GM21717 (cell line): Measurements from ENCODE around the gene LYZL6.

Experiments used
- ATAC-seq: cut with Tn5 transposase; IDR thresholded peaks from one replicate; pipeline ENCODE4 v1.9.1; 2021; ENCODE audit warnings: mild to moderate bottlenecking, moderate library complexity; ENCODE audit not compliant: unreplicated experiment

LYZL6 gene, protein sequence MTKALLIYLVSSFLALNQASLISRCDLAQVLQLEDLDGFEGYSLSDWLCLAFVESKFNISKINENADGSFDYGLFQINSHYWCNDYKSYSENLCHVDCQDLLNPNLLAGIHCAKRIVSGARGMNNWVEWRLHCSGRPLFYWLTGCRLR

DNA sequence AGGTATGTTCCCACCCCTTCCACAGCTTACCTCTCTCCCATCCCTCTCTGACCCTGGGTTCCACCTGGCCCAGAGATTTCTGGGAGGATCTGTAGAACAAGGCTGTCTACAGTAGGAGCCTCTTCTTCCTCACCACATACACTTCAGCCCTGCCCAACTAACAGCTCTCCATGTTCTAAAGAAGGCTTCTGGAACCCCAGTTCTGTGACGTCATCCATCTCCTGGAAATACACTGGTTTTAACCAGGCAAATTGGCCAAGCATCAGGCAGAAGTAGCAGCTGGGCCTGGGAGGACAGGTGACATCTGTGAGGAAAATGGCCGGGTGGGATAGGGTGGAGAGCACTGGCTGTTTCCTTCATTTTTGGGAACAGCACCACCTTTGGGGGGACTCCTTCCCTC, at the start of gene LYZL6:
Gene LYZL6 (minus strand): TSS at position 177 of the 400 bp plus-strand sequence. CDS start 4,357 bp downstream, outside the sequence.
- ATAC-seq = no peak

DNA sequence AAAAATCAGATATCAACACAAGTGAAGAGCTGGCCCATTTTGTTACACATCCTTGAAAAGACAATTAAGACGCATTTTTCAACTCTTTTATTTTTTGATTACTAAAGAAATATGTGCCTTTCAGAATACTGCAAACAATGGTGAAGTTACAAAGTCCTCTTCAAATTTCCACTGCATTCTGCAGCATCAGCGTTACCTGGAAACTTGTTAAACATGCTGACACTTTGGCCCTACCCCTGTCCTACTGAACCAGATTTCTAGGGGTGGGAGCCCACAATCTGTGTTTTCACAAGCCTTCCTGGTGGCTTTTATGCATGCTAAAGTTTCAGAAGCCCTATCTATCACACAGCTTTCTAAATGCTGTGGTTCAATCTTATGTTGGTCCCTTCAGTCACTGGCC, 47.6 kb upstream of the LYZL6 start:
- ATAC-seq = no peak

DNA sequence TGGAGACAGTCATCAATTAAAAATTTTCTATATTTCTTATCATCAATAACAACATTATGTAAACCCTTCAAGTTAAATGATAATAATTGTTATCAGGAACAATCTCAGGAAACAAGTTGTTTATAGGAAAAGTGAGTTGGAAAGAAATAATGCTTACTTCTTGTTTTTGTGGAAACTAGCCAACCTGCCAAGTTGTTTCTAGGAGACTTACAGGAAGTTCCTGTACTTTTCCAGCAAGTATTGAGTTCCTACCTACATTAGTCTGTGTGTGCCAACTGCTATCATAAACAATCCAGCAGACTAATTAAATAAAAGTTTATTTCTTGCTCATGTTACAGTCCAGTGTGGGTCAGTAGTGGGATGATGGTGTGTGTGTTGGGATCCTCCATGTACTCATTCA, 44.7 kb upstream of the LYZL6 start:
- ATAC-seq = no peak

DNA sequence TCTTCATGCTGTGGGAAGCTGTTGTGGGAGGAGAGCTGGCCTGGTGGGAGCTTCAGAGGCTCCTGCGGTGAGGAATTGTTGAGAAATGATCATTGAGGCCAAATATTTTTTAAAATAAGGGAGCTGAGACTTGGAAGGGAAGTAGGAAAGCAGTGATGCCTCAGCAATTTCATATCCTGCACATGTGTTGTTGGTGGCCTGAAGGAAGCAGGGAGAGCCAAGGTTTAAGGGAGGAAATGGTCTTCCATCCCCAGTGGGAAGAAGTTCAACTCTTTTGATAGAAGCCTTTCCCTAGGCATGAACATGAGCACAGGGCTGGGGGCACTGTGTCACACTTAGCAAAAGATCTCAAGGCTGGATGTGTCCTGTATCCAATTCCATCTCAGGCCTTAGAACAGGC, 43.1 kb upstream of the LYZL6 start, which contains the start of gene CCL14:
Gene CCL14 (minus strand): TSS at position 87 of the 400 bp plus-strand sequence. CDS start 80 bp downstream, at position 7.
- no peak for ATAC-seq

DNA sequence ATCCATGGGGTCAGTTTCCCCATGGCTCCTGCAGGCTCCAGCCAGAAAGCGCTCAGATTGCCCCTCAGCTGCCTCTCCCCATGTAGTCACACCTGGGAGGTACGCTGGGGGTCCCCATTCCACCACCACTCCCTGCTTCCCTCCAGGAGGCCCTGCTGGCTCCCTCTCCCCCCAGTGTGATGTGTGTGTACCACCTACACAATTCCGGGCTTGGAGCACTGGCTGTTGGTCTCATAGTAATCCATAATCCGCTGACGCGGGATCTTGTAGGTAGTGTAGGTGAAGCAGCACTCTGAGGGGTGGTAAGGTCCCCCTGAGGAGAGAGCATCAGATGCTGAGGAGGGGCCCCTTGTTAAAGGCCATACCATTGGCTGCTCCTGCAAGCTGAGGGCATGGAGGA, 40.6 kb upstream of the LYZL6 start:
- no peak for ATAC-seq

DNA sequence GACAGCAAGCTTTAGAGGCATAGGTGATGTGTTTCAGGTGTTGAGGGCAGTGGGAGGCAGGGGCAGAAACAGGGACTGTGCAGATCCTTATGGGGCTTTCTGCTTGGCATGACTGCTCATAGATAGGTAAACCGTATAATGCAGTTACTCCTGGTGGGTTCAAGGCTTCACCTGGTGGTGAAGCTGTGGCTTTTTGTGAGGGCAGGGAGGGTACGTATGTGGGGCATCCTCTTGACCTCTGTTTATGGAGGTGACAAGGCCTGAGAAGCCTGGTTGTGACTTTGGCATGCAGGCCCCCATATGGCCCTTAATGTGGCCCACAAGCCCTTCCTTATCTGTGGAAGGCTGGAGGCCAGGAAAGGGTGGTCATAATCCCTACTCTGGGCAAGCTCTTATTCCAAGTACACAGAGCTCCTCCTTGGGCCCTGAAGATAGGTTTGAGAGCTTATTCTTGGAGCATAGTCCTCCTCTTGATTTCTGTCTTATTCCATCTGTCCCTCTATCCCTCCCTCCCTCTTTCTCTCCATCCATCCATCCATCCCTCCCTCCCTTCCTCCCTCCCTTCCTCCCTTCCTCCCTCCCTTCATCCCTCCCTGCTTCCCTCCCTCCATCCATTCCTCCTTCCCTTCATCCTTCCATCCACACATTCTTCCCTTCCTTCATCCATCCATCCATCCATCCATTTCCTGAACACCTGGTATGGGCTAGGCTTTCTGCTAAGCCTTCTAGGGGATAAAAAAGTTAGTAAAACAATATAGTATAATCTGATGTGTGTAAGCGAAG, 39.1 kb upstream of the LYZL6 start:
- no peak for ATAC-seq

DNA sequence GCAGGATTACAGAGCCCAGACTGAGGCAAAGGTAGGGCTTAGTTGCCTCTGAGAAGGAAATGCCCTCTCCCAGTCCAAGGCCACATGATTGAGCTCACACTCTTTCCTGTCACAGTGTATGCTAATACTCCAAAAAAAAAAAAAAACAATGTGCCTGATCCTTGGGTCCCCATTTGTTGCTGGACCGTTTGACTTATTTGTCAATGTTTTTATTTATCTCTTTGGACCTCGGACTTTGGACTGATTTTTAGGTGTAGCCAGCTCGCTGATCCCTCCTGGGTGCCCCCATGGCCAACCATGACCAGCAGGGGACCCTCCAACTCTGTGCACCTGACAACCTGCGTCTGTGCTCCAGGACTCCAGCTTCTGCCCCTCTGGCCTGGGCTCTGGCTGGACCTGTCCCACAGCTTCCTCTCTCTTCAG, 38.4 kb upstream of the LYZL6 start:
- ATAC-seq = no peak

DNA sequence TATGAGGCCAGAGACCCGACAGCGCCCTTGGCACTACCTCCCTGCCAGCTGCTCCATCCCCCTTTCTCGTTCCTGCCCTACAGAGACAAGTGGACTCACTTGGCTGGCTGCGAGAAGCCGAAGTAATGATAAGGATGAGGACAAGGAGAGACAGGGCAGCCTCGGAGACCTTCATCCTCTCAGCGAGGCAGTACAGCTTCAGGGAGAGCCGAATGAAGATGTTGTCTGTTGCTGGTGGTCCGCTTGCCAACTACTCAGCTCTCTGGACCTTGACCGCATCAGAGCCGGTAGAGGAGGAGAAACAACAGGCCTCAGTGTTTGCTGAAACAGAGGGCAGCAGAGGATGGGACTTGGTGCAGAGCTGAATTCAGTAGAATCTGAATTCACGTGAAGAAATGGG, 37.7 kb upstream of the LYZL6 start, which contains the start of gene CCL16:
Gene CCL16 (minus strand): TSS at position 252 of the 400 bp plus-strand sequence. CDS start 77 bp downstream, at position 175.
- ATAC-seq = no peak

DNA sequence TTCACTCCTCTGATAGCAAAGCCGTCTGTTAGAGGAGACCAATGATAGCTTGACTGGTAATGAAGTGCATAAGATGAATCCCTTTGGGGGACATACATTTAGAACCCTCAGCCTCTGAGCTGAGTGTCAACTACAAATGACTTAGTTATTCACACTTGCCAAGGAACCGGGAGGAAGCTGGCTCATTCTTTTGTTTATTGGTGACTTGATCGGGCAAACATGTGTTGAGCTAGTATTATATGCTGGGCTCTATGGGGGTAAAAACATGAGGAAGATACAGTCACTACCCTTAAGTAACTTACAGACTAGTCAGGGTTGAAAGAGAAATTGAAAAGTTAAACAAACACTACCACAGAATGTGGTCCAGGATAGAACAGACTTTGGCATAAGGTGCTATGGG, 34.8 kb upstream of the LYZL6 start:
- ATAC-seq = no peak

DNA sequence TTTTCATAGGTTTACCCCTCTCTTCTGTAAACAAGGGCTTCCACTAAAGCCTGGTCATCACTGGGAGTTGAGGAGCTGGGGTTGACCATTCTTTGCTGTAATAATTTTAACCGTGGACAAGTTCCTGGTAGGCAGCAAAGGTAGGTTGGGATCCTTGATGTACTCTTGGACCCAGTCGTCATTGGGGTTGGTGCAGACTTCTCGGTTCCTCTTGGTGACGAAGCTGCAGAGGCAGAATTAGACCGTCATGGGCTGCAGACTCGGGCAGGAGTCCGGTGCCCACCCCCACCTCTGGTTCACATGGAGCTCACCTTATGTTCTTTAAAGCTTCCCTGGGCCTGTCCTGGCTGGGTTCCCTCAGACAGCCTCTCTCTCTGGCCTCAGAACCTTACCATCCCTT, 34.0 kb upstream of the LYZL6 start:
- ATAC-seq = no peak

DNA sequence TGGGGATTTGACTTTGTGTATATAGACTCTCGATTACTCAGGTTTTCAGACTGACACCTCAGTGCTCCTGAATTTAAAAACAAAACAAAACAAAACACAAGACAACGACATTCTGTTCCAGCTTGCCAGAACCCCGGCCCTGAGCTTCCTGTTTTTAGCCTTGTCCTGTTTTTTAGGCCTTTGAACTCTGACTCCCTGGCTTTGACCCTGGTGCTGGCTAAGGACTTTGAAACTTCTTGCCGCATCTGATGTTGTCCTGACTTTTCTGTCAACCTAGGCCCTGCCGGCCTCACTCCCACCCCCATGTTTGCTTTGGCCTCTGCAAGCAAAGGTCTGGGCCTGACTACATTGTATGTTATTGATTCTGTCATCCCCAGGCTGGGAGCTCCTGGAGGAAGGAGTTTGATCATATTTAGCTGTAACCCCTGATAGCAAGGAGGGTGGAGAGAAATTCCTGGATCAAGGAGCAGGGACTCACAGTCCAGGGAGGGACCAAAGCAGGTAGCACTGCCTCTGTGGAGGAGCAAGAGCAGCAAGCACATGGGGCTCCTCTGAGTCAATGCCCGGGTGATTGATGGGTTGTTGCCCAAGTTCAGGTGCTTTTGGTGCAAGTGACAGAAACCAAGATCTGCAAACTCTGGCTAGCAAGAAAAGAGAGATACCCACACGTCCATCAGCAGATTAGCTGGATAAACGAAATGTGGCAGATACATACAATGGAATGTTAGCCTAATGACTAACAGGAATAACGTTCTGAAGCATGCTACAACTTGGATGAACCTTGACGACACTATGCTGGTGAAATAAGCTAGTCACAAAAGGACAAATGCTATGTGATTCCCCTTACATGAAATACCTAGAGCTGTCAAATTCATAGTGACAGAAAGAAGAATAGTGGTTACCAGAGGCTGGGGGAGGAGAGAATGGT, 30.1 kb upstream of the LYZL6 start:
- no peak for ATAC-seq

DNA sequence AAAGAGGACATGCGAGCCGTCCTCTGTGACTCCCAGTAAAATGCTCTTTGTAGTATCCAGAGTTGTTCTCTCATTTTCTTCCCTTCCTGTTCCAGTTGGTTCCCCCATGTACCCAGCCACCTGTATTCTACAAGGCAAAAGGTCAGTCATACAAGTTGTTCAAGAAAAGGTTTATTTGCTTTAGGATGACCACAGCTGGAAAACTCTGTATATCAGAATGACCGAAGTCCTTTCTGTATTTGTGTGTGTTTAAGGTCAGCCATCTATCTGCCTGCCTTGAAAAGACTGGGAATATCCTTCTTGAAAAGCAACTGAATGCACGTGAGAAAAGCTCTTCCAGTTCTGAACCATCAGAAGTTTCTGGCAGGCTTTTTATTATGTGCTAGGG, 29.4 kb upstream of the LYZL6 start:
- ATAC-seq = no peak

DNA sequence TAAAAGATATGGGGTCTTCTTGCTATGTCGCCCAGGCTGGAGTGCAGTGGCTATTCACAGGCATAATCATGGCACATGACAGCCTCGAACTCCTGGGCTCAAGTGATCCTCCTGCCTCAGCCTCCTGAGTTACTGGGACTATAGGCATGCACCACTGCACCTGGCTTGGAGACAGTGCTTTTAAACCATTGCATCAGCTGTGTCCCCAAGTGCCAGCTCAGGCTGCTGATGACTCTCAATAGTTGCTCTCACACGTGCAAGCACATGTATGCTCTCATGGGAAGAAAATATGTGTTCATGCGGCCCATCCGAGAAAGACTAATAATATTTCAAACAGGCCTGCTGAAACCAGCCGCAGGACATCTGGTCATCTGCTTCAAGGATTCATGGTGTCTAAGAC, 29.0 kb upstream of the LYZL6 start:
- ATAC-seq = no peak

DNA sequence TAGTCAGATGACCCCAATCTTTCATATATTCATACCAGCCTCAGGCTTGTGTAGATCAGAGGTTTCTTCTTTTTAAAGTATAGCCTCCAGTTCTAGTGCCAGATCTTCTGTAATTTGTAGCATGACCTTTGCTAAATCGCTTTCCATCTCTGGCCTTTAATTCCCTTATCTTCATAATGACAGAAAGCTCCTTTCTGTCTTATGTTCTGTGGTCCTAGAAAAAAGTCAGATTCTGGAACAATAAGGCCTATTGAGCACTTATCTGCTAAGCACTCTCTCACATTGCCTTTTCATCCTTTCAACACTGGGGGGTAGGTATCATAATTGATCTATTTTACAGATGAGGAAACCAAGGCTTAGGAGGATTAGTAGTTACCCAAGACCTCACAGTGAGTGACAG, 28.6 kb upstream of the LYZL6 start:
- ATAC-seq = no peak

DNA sequence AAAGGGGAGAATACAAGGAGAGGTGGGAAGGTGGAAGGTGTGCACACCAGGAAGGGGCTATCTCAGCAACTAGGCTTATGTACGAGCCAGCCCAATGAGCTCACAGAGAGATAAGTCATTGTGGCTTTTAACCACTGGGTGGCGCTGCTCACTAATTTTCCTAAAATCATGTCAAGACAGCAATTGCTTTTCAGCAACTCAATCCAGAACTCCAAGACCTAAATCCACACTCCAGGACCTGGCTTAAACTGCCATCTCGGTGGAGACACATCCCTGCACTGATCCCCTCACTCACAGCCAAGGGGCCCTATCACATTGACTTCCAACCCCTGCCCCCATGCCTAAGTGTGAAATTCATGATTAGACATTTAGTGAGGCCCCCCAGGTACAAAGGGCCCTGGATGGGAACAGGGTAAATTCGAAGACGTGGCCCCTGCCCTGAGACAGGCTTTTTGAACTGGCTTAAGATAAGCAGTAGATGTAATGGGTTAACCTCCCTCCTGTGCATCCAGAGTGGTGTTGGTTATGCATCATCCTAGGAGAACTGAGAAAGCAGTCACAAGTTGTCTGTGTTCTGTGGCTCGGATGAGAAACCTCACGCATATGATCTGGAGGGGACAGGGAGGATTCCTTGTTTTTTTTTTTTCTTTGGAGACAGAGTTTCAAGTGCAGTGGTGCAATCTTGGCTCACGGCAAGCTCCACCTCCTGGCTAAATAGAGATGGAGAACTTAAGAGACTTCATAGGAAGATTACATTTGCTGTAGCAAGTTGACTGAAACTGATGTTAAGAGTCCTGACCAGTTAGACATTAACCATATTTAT, 26.3 kb upstream of the LYZL6 start:
- no peak for ATAC-seq

DNA sequence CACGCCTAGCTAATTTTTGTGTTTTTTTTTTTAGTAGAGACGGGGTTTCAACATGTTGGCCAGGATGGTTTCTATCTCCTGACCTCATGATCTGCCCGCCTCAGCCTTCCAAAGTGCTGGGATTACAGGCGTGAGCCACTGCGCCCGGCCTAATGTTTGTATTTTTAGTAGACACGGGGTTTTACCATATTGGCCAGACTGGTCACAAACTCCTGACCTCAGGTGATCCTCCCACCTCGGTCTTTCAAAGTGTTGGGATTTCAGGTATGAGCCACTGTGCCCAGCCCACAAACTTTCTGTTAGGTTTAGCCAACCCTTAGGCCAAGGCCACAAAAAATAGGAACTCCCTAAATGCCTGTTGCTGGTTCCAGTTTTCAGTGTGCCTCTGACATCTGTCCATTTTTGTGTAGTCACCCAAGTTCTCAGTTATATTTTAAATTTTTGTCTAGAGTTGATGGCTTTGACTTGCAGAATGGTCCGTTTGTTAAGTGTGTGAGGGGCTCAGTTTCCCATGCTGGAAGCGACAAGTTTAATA, 25.1 kb upstream of the LYZL6 start:
- no peak for ATAC-seq

DNA sequence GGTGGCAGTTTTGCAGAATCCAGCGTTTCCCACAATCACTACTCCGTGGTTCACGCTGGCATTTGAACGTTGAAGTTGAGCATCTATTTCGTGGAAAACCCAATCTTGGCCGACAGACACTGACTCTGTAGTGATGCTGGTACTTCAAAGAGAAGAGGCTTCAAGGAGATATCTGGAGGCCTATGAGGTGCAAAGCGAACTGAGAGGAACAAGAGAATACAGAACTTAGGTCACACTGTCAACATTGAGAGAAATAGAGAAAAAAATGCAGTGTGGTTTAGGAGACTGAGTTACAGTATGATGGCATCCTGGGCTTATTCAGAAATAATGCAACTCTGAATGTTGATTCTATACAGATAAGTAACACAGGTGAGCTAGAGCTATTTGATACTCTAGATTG, 21.8 kb upstream of the LYZL6 start:
- no peak for ATAC-seq

DNA sequence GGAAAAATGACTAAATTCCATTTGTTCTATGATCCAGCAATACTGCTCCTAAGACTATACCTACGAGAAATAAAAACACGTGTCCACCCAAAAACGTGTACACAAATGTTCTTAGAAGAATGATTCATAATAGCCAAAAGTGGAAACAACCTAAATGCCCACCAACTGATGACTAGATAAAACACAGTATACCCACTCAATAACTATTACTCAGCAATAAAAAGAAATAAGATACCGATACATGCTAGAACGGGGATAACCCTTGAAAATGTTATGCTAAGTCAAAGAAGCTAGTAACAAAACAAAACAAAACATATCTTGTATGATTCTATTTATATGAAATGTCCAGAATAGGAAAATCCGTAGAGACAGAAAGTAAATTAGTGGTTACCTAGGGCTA, 20.1 kb upstream of the LYZL6 start:
- ATAC-seq = no peak

DNA sequence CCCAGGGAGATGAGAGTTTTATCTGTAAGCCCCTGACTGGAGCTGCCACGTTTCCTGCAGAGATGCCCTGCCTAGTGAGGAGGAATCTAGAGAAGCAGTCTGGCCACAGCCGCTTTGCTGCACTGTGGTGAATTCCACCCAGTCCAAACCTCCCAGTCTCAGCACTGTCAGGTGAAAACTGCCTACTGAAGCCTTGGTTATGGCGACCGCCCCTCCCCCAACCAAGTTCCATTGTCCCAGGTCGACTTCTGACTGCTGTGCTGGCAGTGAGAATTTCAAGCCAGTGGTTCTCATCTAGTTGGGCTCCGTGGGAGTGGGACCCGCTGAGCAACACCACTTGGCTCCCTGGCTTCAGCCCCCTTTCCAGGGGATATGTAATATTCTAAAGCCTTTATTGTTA, 10.2 kb upstream of the LYZL6 start:
- ATAC-seq = no peak

DNA sequence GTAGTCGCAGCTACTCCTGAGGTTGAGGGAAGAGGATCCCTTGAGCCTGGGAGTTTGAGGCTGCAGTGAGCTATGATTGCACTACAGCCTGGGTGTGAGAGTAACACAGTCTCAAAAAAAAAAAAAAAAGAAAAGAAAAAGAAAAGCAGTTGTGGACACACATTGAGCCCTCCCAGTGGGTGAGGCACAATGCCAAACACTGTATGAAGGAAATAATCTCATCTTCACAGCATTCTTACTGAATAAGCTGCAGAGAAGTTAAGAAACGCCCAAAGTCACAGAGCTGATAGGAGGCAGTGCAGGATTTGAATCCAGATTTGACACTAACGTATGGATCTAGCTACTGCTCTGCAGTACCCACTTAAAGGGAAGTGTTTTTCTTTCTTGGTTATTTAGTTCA, 5.9 kb upstream of the LYZL6 start:
- no peak for ATAC-seq
